Trophoblast cell (in vitro differentiated cells and primary cell): ENCODE data around the gene MEDAG.
A peak's percentile ranks its signal among the peaks of the same experiment; 100 is the strongest.

ENCODE experiments used
- DNase-seq, 2 donors: peaks; one replicate each; pipeline ENCODE4 v3.0.0-alpha.2; 2016
- H2AFZ ChIP-seq: 2 replicates; pipeline ENCODE4 v1.6.1; 2013; ENCODE audit warnings: low read length, moderate library complexity, mild to moderate bottlenecking; ENCODE audit not compliant: insufficient read depth, poor library complexity
- H2AK5ac ChIP-seq: 2 replicates; pipeline ENCODE4 v1.6.1; 2013; ENCODE audit warnings: mild to moderate bottlenecking, low read length
- H2BK120ac ChIP-seq: 2 replicates; pipeline ENCODE4 v1.6.1; 2013; ENCODE audit warnings: low read length, mild to moderate bottlenecking, moderate library complexity; ENCODE audit not compliant: insufficient read depth, poor library complexity
- H2BK12ac ChIP-seq: 2 replicates; pipeline ENCODE4 v1.6.1; 2013; ENCODE audit warnings: mild to moderate bottlenecking, low read length, moderate library complexity
- H2BK5ac ChIP-seq: 2 replicates; pipeline ENCODE4 v1.6.1; 2013; ENCODE audit warnings: low read length, low read depth, moderate library complexity, mild to moderate bottlenecking; ENCODE audit not compliant: poor library complexity
- H3K14ac ChIP-seq: 2 replicates; pipeline ENCODE4 v1.6.1; 2013; ENCODE audit warnings: mild to moderate bottlenecking, low read length
- H3K18ac ChIP-seq: 2 replicates; pipeline ENCODE4 v1.6.1; 2013; ENCODE audit warnings: mild to moderate bottlenecking, low read length
- H3K23ac ChIP-seq: 2 replicates; pipeline ENCODE4 v1.6.1; 2013; ENCODE audit warnings: low read length
- H3K27ac ChIP-seq: 2 replicates; pipeline ENCODE4 v1.5.1; 2013; ENCODE audit warnings: low read depth, mild to moderate bottlenecking, inconsistent platforms, low read length, moderate library complexity
- H3K27me3 ChIP-seq: 2 replicates; pipeline ENCODE4 v1.6.1; 2013; ENCODE audit warnings: inconsistent platforms, mild to moderate bottlenecking, low read length, moderate library complexity; ENCODE audit not compliant: insufficient read depth
- H3K36me3 ChIP-seq, 2 experiments: 1 replicate in 1 of 2; 2 replicates in 1 of 2; pipeline ENCODE4 v1.6.1; 2013; ENCODE audit warnings: low read length in 2 of 2, mild to moderate bottlenecking in 2 of 2, moderate library complexity in 1 of 2; ENCODE audit not compliant: insufficient read depth in 2 of 2, control insufficient read depth in 1 of 2
- H3K4ac ChIP-seq: 2 replicates; pipeline ENCODE4 v1.6.1; 2013; ENCODE audit warnings: low read depth, mild to moderate bottlenecking, low read length, moderate library complexity
- H3K4me1 ChIP-seq, 2 experiments: 1 replicate in 1 of 2; 2 replicates in 1 of 2; pipeline ENCODE4 v1.6.1; 2013; ENCODE audit warnings: low read length in 2 of 2, mild to moderate bottlenecking in 2 of 2, moderate library complexity in 1 of 2; ENCODE audit not compliant: insufficient read depth in 2 of 2, control insufficient read depth in 1 of 2
- H3K4me2 ChIP-seq: 2 replicates; pipeline ENCODE4 v1.6.1; 2013; ENCODE audit warnings: inconsistent platforms, mild to moderate bottlenecking, low read length, moderate library complexity
- H3K4me3 ChIP-seq: 2 replicates; pipeline ENCODE4 v1.5.1; 2013; ENCODE audit warnings: mild to moderate bottlenecking, low read depth, low read length, inconsistent platforms
- H3K79me1 ChIP-seq: one replicate; pipeline ENCODE4 v1.6.1; 2013; ENCODE audit warnings: low read length
- H3K79me2 ChIP-seq: 2 replicates; pipeline ENCODE4 v1.6.1; 2013; ENCODE audit warnings: low read length, mild to moderate bottlenecking; ENCODE audit not compliant: control insufficient read depth, insufficient read depth, poor library complexity
- H3K9ac ChIP-seq: 2 replicates; pipeline ENCODE4 v1.6.1; 2013; ENCODE audit warnings: mild to moderate bottlenecking, low read length
- H3K9me3 ChIP-seq: 2 replicates; pipeline ENCODE4 v1.6.1; 2013; ENCODE audit warnings: low read depth, mild to moderate bottlenecking, control low read depth, inconsistent platforms, low read length; ENCODE audit not compliant: insufficient read depth
- H4K12ac ChIP-seq: 2 replicates; pipeline ENCODE4 v1.6.1; 2013; ENCODE audit warnings: low read depth, mild to moderate bottlenecking, low read length, moderate library complexity
- H4K8ac ChIP-seq: 2 replicates; pipeline ENCODE4 v1.6.1; 2013; ENCODE audit warnings: low read depth, mild to moderate bottlenecking, low read length, moderate library complexity
- H4K91ac ChIP-seq: one replicate; pipeline ENCODE4 v1.6.1; 2013; ENCODE audit warnings: low read depth, mild to moderate bottlenecking, low read length, moderate library complexity
- WGBS: extraction: QIAGEN DNeasy Blood & Tissue Kit; methylation state at CpG from one replicate; pipeline ENCODE4 v1.1.7; 2013; ENCODE audit warnings: missing lambda C conversion rate; ENCODE audit not compliant: insufficient read length, insufficient coverage; ENCODE audit errors: extremely low coverage; 5-methylcytosine and 5-hydroxymethylcytosine counted together

The MEDAG gene

GRCh38 chr13:30867089-30867669 lies 38.9 kb upstream of the MEDAG start:
- H3K18ac ChIP-seq: peak overlapping the region; percentile 4
- H2AFZ ChIP-seq: no peak overlapping the region
- H3K14ac ChIP-seq: no peak overlapping the region
- H2BK12ac ChIP-seq: peak overlapping the region; percentile 64
- H2AK5ac ChIP-seq: peak overlapping the region; percentile 8
- peak in 1 of 2 donors; percentile 61 for DNase-seq
- no peak overlapping the region for H3K23ac ChIP-seq
- no peaks in the 10 kb centered on the region for H3K36me3 ChIP-seq
- H3K27me3 ChIP-seq: no peaks in the 10 kb centered on the region
- H2BK5ac ChIP-seq: peak overlapping the region; percentile 15
- peaks cover 10% of the 10 kb centered on the region for H3K79me2 ChIP-seq
- H3K4me2 ChIP-seq: peak overlapping the region; percentile 4
- H4K8ac ChIP-seq: no peak overlapping the region
- H3K27ac ChIP-seq: peak overlapping the region; percentile 53
- no peak overlapping the region for H4K12ac ChIP-seq
- H3K4me1 ChIP-seq: peaks cover 57 to 66% of the 10 kb centered on the region in 2 experiments
- no CpG with 5 or more reads among the region's 3 CpGs for WGBS
- H4K91ac ChIP-seq: peak overlapping the region; percentile 36
- no peak overlapping the region for H3K4me3 ChIP-seq
- H3K9me3 ChIP-seq: no peaks in the 10 kb centered on the region
- no peak overlapping the region for H2BK120ac ChIP-seq
- peaks cover 79% of the 10 kb centered on the region for H3K79me1 ChIP-seq
- H3K9ac ChIP-seq: no peak overlapping the region
- H3K4ac ChIP-seq: no peak overlapping the region

GRCh38 chr13:30868799-30869470 lies 37.1 kb upstream of the MEDAG start:
- no peak overlapping the region for H3K9ac ChIP-seq
- H3K18ac ChIP-seq: no peak overlapping the region
- no peak overlapping the region for H4K12ac ChIP-seq
- H2BK5ac ChIP-seq: peak overlapping the region; percentile 53
- peak overlapping the region; percentile 55 for H2BK12ac ChIP-seq
- no CpG with 5 or more reads among the region's 5 CpGs for WGBS
- H4K91ac ChIP-seq: peak overlapping the region; percentile 77
- H3K9me3 ChIP-seq: no peaks in the 10 kb centered on the region
- no peak overlapping the region for H2AFZ ChIP-seq
- H3K79me1 ChIP-seq: peaks cover 75% of the 10 kb centered on the region
- peak overlapping the region; percentile 91 for H3K27ac ChIP-seq
- peak overlapping the region; percentile 40 for H4K8ac ChIP-seq
- H2BK120ac ChIP-seq: peak overlapping the region; percentile 29
- peak overlapping the region; percentile 84 for H2AK5ac ChIP-seq
- H3K27me3 ChIP-seq: no peaks in the 10 kb centered on the region
- H3K4me3 ChIP-seq: no peak overlapping the region
- H3K4me2 ChIP-seq: peak overlapping the region; percentile 9
- H3K23ac ChIP-seq: no peak overlapping the region
- H3K4ac ChIP-seq: peak overlapping the region; percentile 39
- no peak for DNase-seq
- H3K4me1 ChIP-seq: peaks cover 46 to 63% of the 10 kb centered on the region in 2 experiments
- H3K79me2 ChIP-seq: peaks cover 10% of the 10 kb centered on the region
- peak overlapping the region; percentile 34 for H3K14ac ChIP-seq
- H3K36me3 ChIP-seq: no peaks in the 10 kb centered on the region

GRCh38 chr13:30869491-30869890 lies 36.6 kb upstream of the MEDAG start:
- Histone ChIP-seq H3K79me1 (peaks cover 75% of the 10 kb centered on the region), H2AFZ (no peak overlapping the region), H3K4me2 (peak overlapping the region; percentile 9), H3K14ac (peak overlapping the region; percentile 33), H3K18ac (peak overlapping the region; percentile 23), H3K4me3 (no peak overlapping the region), H3K27ac (peak overlapping the region; percentile 91), H2AK5ac (no peak overlapping the region), H3K23ac (no peak overlapping the region), H3K27me3 (no peaks in the 10 kb centered on the region), H3K36me3 (no peaks in the 10 kb centered on the region), H4K12ac (no peak overlapping the region), H4K91ac (peak overlapping the region; percentile 77), H3K79me2 (peaks cover 12% of the 10 kb centered on the region), H3K4me1 (peaks cover 46 to 62% of the 10 kb centered on the region in 2 experiments), H3K9me3 (no peaks in the 10 kb centered on the region), H3K9ac (no peak overlapping the region), H2BK5ac (peak overlapping the region; percentile 53), H4K8ac (peak overlapping the region; percentile 8), H2BK12ac (peak overlapping the region; percentile 16), H2BK120ac (peak overlapping the region; percentile 14), H3K4ac (no peak overlapping the region)
- peak; percentile 54 to 60 for DNase-seq
- WGBS: no CpG with 5 or more reads among the region's 7 CpGs

GRCh38 chr13:30870049-30870884 lies 35.8 kb upstream of the MEDAG start:
- H3K36me3 ChIP-seq: no peaks in the 10 kb centered on the region
- H3K4me1 ChIP-seq: peaks cover 49 to 65% of the 10 kb centered on the region in 2 experiments
- peak overlapping the region; percentile 94 for H3K18ac ChIP-seq
- H3K4me2 ChIP-seq: no peak overlapping the region
- WGBS: no CpG with 5 or more reads among the region's 9 CpGs
- H2AFZ ChIP-seq: no peak overlapping the region
- H3K23ac ChIP-seq: no peak overlapping the region
- H3K79me2 ChIP-seq: peaks cover 12% of the 10 kb centered on the region
- no peaks in the 10 kb centered on the region for H3K9me3 ChIP-seq
- H4K12ac ChIP-seq: no peak overlapping the region
- peak overlapping the region; percentile 98 for H4K91ac ChIP-seq
- no peaks in the 10 kb centered on the region for H3K27me3 ChIP-seq
- H2BK120ac ChIP-seq: peak overlapping the region; percentile 95
- DNase-seq: peak; percentile 96
- H3K4ac ChIP-seq: peak overlapping the region; percentile 93
- H2BK12ac ChIP-seq: peak overlapping the region; percentile 99
- peak overlapping the region; percentile 100 for H2AK5ac ChIP-seq
- H3K4me3 ChIP-seq: no peak overlapping the region
- H3K79me1 ChIP-seq: peaks cover 76% of the 10 kb centered on the region
- peak overlapping the region; percentile 96 for H3K14ac ChIP-seq
- H4K8ac ChIP-seq: peak overlapping the region; percentile 76
- H3K27ac ChIP-seq: peak overlapping the region; percentile 91
- H2BK5ac ChIP-seq: peak overlapping the region; percentile 83
- H3K9ac ChIP-seq: no peak overlapping the region
